ENCODE results near the gene PEX11A. TPM values are rescaled to one million over a fixed set of nuclear protein-coding genes. Genes with fewer than 3 reads are reported as not detected.

PEX11A gene
- total RNA-seq, 4 donors from 2014 or later: 10.0 to 46.4 (median 21.8) TPM

GRCh38 chr15:89666184-89666857 lies 24.2 kb downstream of the PEX11A start:
- Histone ChIP-seq H3K27me3 (no peaks in the 10 kb centered on the region), H3K9me3 (no peaks in the 10 kb centered on the region), H3K4me1 (peaks cover 14 to 16% of the 10 kb centered on the region in 2 donors), H3K27ac (peak overlapping the region; percentile 57 to 78 (median 72)), H3K4me3 (peak overlapping the region in 1 of 4 donors; percentile 53), H3K36me3 (no peaks in the 10 kb centered on the region)
- DNase-seq (no peak), ATAC-seq (no peak)
- intact Hi-C loops (cut with DNase I; ENCODE audit: low total_unique reads): no loop called here
- TF ChIP-seq CTCF (IDR thresholded peaks at IDR 0.05 in 4 of 5, conservative IDR thresholded peaks at IDR 0.05 in 1 of 5) (no peak), POLR2A (IDR thresholded peaks at IDR 0.05) (no peak)
- in situ Hi-C loops (cut with MboI; ENCODE audit: low sequenced_read_pairs in 4 of 4): no loop called here

GRCh38 chr15:89665449-89666181 lies 24.9 kb downstream of the PEX11A start:
- H3K36me3 ChIP-seq: no peaks in the 10 kb centered on the region
- ATAC-seq: peak; percentile 43 to 57
- TF ChIP-seq CTCF (IDR thresholded peaks at IDR 0.05 in 4 of 5, conservative IDR thresholded peaks at IDR 0.05 in 1 of 5) (no peak), POLR2A (IDR thresholded peaks at IDR 0.05) (peak in 1 of 2 donors; percentile 21)
- DNase-seq: peak in 1 of 2 donors; percentile 32
- H3K27me3 ChIP-seq: no peaks in the 10 kb centered on the region
- in situ Hi-C loops (cut with MboI; ENCODE audit: low sequenced_read_pairs in 4 of 4) (no loop called here), intact Hi-C loops (cut with DNase I; ENCODE audit: low total_unique reads) (no loop called here)
- H3K4me1 ChIP-seq: peaks cover 14 to 16% of the 10 kb centered on the region in 2 donors
- peak overlapping the region; percentile 57 to 78 (median 72) for H3K27ac ChIP-seq
- H3K9me3 ChIP-seq: no peaks in the 10 kb centered on the region
- peak overlapping the region; percentile 37 to 60 (median 50) for H3K4me3 ChIP-seq

- Histone ChIP-seq H3K4me1 (peaks cover 14 to 16% of the 10 kb centered on the region in 2 donors), H3K9me3 (no peaks in the 10 kb centered on the region), H3K36me3 (no peaks in the 10 kb centered on the region), H3K4me3 (peak overlapping the region; percentile 37 to 60 (median 50)), H3K27ac (peak overlapping the region; percentile 56 to 78 (median 65)), H3K27me3 (no peaks in the 10 kb centered on the region)
- intact Hi-C loops (cut with DNase I; ENCODE audit: low total_unique reads) (no loop called here), in situ Hi-C loops (cut with MboI; ENCODE audit: low sequenced_read_pairs in 4 of 4) (no loop called here)
- TF ChIP-seq POLR2A (IDR thresholded peaks at IDR 0.05): no peak
- no peak for TF ChIP-seq CTCF (IDR thresholded peaks at IDR 0.05 in 4 of 5, conservative IDR thresholded peaks at IDR 0.05 in 1 of 5)
- DNase-seq: no peak
- no peak for ATAC-seq
These were observed 25.9 kb downstream of the PEX11A start for GRCh38 chr15:89664441-89665350.

- peak overlapping the region in 3 of 4 donors; percentile 44 to 75 (median 75) for H3K27ac ChIP-seq
- peaks cover 14 to 16% of the 10 kb centered on the region in 2 donors for H3K4me1 ChIP-seq
- no peaks in the 10 kb centered on the region for H3K9me3 ChIP-seq
- ATAC-seq: peak; percentile 72 to 77
- TF ChIP-seq POLR2A (IDR thresholded peaks at IDR 0.05) (no peak), CTCF (IDR thresholded peaks at IDR 0.05 in 4 of 5, conservative IDR thresholded peaks at IDR 0.05 in 1 of 5) (no peak)
- no peaks in the 10 kb centered on the region for H3K36me3 ChIP-seq
- in situ Hi-C loops (cut with MboI; ENCODE audit: low sequenced_read_pairs in 4 of 4): no loop called here
- no peaks in the 10 kb centered on the region for H3K27me3 ChIP-seq
- peak; percentile 36 to 65 for DNase-seq
- no peak overlapping the region for H3K4me3 ChIP-seq
- intact Hi-C loops (cut with DNase I; ENCODE audit: low total_unique reads): no loop called here
These were observed 27.5 kb downstream of the PEX11A start for GRCh38 chr15:89662893-89663626.

Measured in gastrocnemius medialis (tissue), 4 donors.